ENCODE results near the gene ERC2.

DNA sequence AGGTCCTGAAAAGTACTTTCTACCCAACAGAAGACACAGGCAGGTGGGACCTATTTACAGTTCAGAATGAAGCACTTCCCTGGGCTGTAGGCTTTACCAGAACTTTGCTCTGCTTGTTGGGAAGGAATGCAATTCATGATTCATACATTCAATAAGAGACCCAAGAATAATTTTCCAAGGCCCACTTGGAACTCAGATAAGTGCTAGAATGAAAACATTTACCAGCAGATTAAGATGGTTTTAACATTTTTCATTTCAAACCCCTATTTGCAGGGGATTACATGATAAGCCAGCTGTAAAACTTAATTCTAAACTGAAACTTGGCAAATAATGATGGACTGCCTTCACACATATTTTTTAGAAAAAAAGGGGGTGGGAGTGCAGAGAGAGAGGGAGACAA lies 417.2 kb downstream of the ERC2 start:
- no peak for TF ChIP-seq CTCF (IDR thresholded peaks at IDR 0.05; ENCODE audit: insufficient read depth, low read length, poor library complexity, severe bottlenecking)
- no peak for TF ChIP-seq EZH2phosphoT487 (conservative IDR thresholded peaks at IDR 0.05; ENCODE audit: low read length)

Measured in SU-DHL-6 (cell line).